ENCODE data around the gene APOL3. TPM values are rescaled to one million over a fixed set of nuclear protein-coding genes. Genes with fewer than 3 reads are reported as not detected.

Gene APOL3
- total RNA-seq, 3 donors from 2014 or later (not counting 1 experiment from before 2014, with no cell fraction given), result 105 to 166 (median 111) TPM

- Mint-ChIP-seq H3K4me1 (peaks cover 0 to 14% of the 10 kb centered on the region in 2 donors), H3K4me3 (no peak overlapping the region), H3K36me3 (peaks cover 11% of the 10 kb centered on the region), H3K27ac (peak overlapping the region; percentile 58 to 74), H3K27me3 (ENCODE audit: low read depth in 2 of 2) (no peaks in the 10 kb centered on the region), H3K9me3 (no peaks in the 10 kb centered on the region)
- intact Hi-C loops (cut with micrococcal nuclease), result no loop called here
- no peaks in the 10 kb centered on the region for H3K9me3 ChIP-seq (ENCODE audit: control insufficient read depth, insufficient read depth, low read length)
- peaks cover 20% of the 10 kb centered on the region for H3K36me3 ChIP-seq (ENCODE audit: control insufficient read depth, insufficient read depth, low read length)
- DNase-seq (no peak), ATAC-seq (no peak)
- no peak overlapping the region for H3K27ac ChIP-seq (ENCODE audit: low read length)
- no peak overlapping the region for H3K4me3 ChIP-seq (ENCODE audit: low read length)
- H3K4me1 ChIP-seq (ENCODE audit: control insufficient read depth, insufficient read depth, low read length), result peaks cover 4% of the 10 kb centered on the region
- 97% methylated on average over 2 of the region's 2 CpGs for WGBS (ENCODE audit: insufficient coverage)
- no peaks in the 10 kb centered on the region for H3K27me3 ChIP-seq (ENCODE audit: control insufficient read depth, insufficient read depth, low read length)
- TF ChIP-seq, protein P1, sequence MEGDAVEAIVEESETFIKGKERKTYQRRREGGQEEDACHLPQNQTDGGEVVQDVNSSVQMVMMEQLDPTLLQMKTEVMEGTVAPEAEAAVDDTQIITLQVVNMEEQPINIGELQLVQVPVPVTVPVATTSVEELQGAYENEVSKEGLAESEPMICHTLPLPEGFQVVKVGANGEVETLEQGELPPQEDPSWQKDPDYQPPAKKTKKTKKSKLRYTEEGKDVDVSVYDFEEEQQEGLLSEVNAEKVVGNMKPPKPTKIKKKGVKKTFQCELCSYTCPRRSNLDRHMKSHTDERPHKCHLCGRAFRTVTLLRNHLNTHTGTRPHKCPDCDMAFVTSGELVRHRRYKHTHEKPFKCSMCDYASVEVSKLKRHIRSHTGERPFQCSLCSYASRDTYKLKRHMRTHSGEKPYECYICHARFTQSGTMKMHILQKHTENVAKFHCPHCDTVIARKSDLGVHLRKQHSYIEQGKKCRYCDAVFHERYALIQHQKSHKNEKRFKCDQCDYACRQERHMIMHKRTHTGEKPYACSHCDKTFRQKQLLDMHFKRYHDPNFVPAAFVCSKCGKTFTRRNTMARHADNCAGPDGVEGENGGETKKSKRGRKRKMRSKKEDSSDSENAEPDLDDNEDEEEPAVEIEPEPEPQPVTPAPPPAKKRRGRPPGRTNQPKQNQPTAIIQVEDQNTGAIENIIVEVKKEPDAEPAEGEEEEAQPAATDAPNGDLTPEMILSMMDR (IDR thresholded peaks at IDR 0.05), result no peak
These were observed 23.6 kb downstream of the APOL3 start for GRCh38 chr22:36136988-36137387.

DNA sequence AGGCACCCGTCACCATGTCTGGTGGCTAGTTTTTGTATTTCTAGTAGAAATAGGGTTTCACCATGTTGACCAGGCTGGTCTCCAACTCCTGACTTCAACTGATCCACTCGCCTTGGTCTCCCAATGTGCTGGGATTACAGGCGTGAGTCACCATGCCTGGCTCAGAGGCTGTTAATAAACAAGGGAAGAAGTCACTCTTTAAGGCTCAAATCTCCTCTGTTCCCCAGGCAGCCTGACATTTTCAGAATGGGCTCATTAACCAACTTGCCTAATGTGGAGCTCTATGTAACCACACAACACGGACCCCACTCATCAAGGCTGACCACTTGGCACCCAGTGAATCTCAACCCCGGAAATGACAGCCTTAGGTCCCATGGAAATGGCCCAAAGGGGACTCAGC lies 24.1 kb downstream of the APOL3 start:
- no peak overlapping the region for H3K4me3 ChIP-seq (ENCODE audit: low read length)
- no peak overlapping the region for H3K4me3 Mint-ChIP-seq
- WGBS (ENCODE audit: insufficient coverage), result 90% methylated on average over 5 of the region's 5 CpGs
- H3K9me3 Mint-ChIP-seq, result no peaks in the 10 kb centered on the region
- H3K9me3 ChIP-seq (ENCODE audit: control insufficient read depth, insufficient read depth, low read length), result no peaks in the 10 kb centered on the region
- intact Hi-C loops (cut with micrococcal nuclease), result no loop called here
- no peaks in the 10 kb centered on the region for H3K27me3 ChIP-seq (ENCODE audit: control insufficient read depth, insufficient read depth, low read length)
- H3K4me1 Mint-ChIP-seq, result peaks cover 0 to 14% of the 10 kb centered on the region in 2 donors
- peaks cover 6% of the 10 kb centered on the region for H3K36me3 Mint-ChIP-seq
- TF ChIP-seq, protein P1 (IDR thresholded peaks at IDR 0.05), result no peak
- H3K27ac Mint-ChIP-seq, result no peak overlapping the region
- ATAC-seq (no peak), DNase-seq (no peak)
- no peak overlapping the region for H3K27ac ChIP-seq (ENCODE audit: low read length)
- peaks cover 4% of the 10 kb centered on the region for H3K4me1 ChIP-seq (ENCODE audit: control insufficient read depth, insufficient read depth, low read length)
- H3K36me3 ChIP-seq (ENCODE audit: control insufficient read depth, insufficient read depth, low read length), result peaks cover 14% of the 10 kb centered on the region
- no peaks in the 10 kb centered on the region for H3K27me3 Mint-ChIP-seq (ENCODE audit: low read depth in 2 of 2)

DNA sequence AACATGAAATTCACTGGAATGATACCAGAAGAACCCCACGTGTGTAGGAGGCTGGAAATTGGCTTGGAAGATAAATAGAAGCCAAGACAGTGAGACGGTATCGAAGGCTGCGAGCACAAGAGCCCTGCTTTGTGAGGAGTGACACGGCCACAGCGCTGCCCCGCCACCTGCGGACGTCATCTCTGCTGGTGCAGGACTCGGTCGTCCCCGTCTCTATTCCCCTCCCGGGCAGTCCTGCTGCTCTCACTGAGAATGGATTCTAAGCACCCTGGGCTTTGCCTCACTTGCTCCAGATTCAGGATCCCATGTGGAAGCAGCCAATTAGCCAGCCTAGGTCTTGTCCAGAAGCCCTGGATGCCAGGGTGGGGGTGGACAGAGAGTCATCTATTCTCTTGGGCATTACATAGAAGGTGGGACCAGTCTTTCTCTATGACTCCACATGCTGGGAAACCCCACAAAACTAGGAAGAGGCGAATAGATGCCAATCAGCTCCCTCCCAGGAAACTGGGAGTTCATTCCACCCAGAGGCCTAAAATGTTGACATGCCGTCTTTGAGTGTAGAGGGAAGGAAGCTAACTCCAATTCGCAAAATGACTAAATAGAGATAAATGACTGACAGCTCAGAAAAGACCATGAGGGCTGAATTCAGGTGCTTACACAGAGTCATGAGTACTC lies 25.1 kb downstream of the APOL3 start:
- no peak overlapping the region for H3K4me3 ChIP-seq (ENCODE audit: low read length)
- TF ChIP-seq, protein P1 (IDR thresholded peaks at IDR 0.05), result no peak
- ATAC-seq (no peak), DNase-seq (no peak)
- 93% methylated on average over 16 of the region's 16 CpGs for WGBS (ENCODE audit: insufficient coverage)
- H3K27me3 Mint-ChIP-seq (ENCODE audit: low read depth in 2 of 2), result peaks cover 0 to 2% of the 10 kb centered on the region in 2 donors
- H3K4me1 ChIP-seq (ENCODE audit: control insufficient read depth, insufficient read depth, low read length), result peaks cover 4% of the 10 kb centered on the region
- no peaks in the 10 kb centered on the region for H3K9me3 Mint-ChIP-seq
- H3K4me1 Mint-ChIP-seq, result peaks cover 0 to 9% of the 10 kb centered on the region in 2 donors
- peak overlapping the region; percentile 52 to 62 for H3K27ac Mint-ChIP-seq
- intact Hi-C loops (cut with micrococcal nuclease), result no loop called here
- H3K27me3 ChIP-seq (ENCODE audit: control insufficient read depth, insufficient read depth, low read length), result no peaks in the 10 kb centered on the region
- H3K36me3 Mint-ChIP-seq, result no peaks in the 10 kb centered on the region
- H3K9me3 ChIP-seq (ENCODE audit: control insufficient read depth, insufficient read depth, low read length), result no peaks in the 10 kb centered on the region
- no peak overlapping the region for H3K27ac ChIP-seq (ENCODE audit: low read length)
- no peak overlapping the region for H3K4me3 Mint-ChIP-seq
- peaks cover 4% of the 10 kb centered on the region for H3K36me3 ChIP-seq (ENCODE audit: control insufficient read depth, insufficient read depth, low read length)

GRCh38 chr22:36134182-36134581 lies 26.4 kb downstream of the APOL3 start:
- Mint-ChIP-seq H3K9me3 (no peaks in the 10 kb centered on the region), H3K4me1 (peaks cover 0 to 8% of the 10 kb centered on the region in 2 donors), H3K36me3 (no peaks in the 10 kb centered on the region), H3K27ac (no peak overlapping the region), H3K4me3 (no peak overlapping the region), H3K27me3 (ENCODE audit: low read depth in 2 of 2) (peaks cover 0 to 3% of the 10 kb centered on the region in 2 donors)
- no peak overlapping the region for H3K27ac ChIP-seq (ENCODE audit: low read length)
- WGBS (ENCODE audit: insufficient coverage), result 95% methylated on average over 5 of the region's 8 CpGs
- no peak overlapping the region for H3K4me3 ChIP-seq (ENCODE audit: low read length)
- peaks cover 4% of the 10 kb centered on the region for H3K4me1 ChIP-seq (ENCODE audit: control insufficient read depth, insufficient read depth, low read length)
- intact Hi-C loops (cut with micrococcal nuclease), result no loop called here
- no peaks in the 10 kb centered on the region for H3K36me3 ChIP-seq (ENCODE audit: control insufficient read depth, insufficient read depth, low read length)
- no peaks in the 10 kb centered on the region for H3K27me3 ChIP-seq (ENCODE audit: control insufficient read depth, insufficient read depth, low read length)
- no peaks in the 10 kb centered on the region for H3K9me3 ChIP-seq (ENCODE audit: control insufficient read depth, insufficient read depth, low read length)
- TF ChIP-seq, protein P1 (IDR thresholded peaks at IDR 0.05), result no peak
- DNase-seq (no peak), ATAC-seq (no peak)
